OCI-LY1 (cell line): Measurements from ENCODE around the gene AMT.

Experiments used
- EZH2 ChIP-seq: fragments of 200-600 bp; sonication (generic), shearing (Covaris generic); IDR thresholded peaks from 2 replicates; pipeline ENCODE4 v1.8.0; 2017; ENCODE audit warnings: borderline replicate concordance, mixed run types, mild to moderate bottlenecking, antibody characterized with exemption, low read length, moderate library complexity, mixed read lengths
- TF ChIP-seq, protein P1 (sequence below): fragments of 200-600 bp; sonication (generic), shearing (Covaris generic); IDR thresholded peaks from 2 replicates; pipeline ENCODE4 v1.5.1; 2017; ENCODE audit warnings: mild to moderate bottlenecking, antibody characterized with exemption, low read length, moderate library complexity, mixed read lengths

DNA sequence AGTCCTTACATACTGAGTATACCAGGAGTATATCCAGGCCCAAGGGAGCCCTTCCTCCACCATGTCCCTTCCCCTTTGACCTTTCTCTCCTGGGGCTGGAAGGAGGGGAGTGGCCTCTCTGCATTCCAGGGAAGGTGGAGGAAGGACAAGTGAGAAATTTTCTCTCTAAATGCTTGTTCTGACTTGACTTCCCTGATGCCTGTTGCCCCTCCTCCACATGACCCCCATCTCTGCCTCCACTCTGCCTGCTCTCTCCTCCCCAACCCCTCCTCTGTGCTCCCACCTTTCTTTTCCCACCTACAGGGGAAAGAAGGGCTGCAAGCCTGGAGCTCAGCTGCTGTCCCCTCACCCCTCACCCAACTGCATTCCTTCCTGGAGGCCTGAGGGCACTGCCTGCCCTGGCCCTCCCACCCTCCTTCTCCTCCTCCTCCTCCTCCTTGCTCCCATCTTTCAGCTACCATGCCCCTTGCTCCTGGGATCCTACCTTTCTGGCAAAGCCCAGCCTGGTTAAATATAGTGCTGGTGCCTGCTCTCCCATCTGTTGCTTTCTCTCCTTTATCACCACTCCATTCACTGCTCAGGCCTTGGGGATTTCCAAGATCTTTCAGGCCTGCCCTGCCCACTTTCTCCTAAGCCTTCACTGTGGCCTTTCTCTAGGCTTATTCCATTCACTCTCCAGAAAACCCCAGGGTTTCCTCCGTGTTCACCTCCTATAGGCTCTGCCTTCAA is 39.3 kb upstream of the AMT start:
- TF ChIP-seq, protein P1, sequence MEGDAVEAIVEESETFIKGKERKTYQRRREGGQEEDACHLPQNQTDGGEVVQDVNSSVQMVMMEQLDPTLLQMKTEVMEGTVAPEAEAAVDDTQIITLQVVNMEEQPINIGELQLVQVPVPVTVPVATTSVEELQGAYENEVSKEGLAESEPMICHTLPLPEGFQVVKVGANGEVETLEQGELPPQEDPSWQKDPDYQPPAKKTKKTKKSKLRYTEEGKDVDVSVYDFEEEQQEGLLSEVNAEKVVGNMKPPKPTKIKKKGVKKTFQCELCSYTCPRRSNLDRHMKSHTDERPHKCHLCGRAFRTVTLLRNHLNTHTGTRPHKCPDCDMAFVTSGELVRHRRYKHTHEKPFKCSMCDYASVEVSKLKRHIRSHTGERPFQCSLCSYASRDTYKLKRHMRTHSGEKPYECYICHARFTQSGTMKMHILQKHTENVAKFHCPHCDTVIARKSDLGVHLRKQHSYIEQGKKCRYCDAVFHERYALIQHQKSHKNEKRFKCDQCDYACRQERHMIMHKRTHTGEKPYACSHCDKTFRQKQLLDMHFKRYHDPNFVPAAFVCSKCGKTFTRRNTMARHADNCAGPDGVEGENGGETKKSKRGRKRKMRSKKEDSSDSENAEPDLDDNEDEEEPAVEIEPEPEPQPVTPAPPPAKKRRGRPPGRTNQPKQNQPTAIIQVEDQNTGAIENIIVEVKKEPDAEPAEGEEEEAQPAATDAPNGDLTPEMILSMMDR, result no peak
- no peak for TF ChIP-seq EZH2
